Vagina (tissue), 2 donors: ENCODE measurements around the gene CDH13.

Experiments used
- CTCF ChIP-seq, 3 experiments: fragments of 450-650 bp in 2 of 3; fragments of 200-600 bp in 1 of 3; sonication (generic) in 1 of 3; IDR thresholded peaks; one replicate each; pipeline ENCODE4 v1.5.1; 2017 to 2019; ENCODE audit warnings: antibody characterized with exemption in 3 of 3, mild to moderate bottlenecking in 2 of 3, moderate library complexity in 2 of 3
- POLR2AphosphoS5 ChIP-seq, 2 donors: sonication (generic); formaldehyde crosslinking; IDR thresholded peaks; one replicate each; pipeline ENCODE4 v1.9.0; 2017; ENCODE audit warnings: antibody characterized with exemption in 2 of 2, mild to moderate bottlenecking in 2 of 2, low read depth in 1 of 2; ENCODE audit not compliant: insufficient read depth in 1 of 2

GRCh38 chr16:83713597-83713996 lies 1086.8 kb downstream of the CDH13 start:
- TF ChIP-seq CTCF (IDR thresholded peaks at IDR 0.05) (no peak), POLR2AphosphoS5 (IDR thresholded peaks at IDR 0.05; ENCODE audit: insufficient read depth in 1 of 2, low read depth in 1 of 2) (no peak)
